ENCODE measurements around the gene DIO1. TPM values are rescaled to one million over a fixed set of nuclear protein-coding genes. Genes with fewer than 3 reads are reported as not detected.
A peak's percentile ranks its signal among the peaks of the same experiment; 100 is the strongest.

Gene DIO1
- not detected for total RNA-seq

DNA sequence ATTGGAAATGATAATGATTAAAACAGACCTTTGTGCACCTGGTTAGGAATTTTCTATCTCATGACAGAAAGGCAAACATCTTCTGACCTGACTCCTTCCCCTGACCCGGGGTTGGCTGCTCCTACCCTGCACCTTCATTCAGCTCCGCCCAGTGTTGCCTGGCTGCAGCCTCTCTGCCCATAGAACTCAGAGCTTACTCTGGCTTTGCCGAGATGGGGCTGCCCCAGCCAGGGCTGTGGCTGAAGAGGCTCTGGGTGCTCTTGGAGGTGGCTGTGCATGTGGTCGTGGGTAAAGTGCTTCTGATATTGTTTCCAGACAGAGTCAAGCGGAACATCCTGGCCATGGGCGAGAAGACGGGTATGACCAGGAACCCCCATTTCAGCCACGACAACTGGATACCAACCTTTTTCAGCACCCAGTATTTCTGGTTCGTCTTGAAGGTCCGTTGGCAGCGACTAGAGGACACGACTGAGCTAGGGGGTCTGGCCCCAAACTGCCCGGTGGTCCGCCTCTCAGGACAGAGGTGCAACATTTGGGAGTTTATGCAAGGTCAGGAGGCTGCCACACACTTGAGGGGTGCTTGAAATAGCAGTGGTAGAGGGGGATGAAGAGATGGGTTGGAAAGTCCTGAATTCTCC is at the start of gene DIO1:
Gene DIO1, plus strand, starts transcription at position 189 of the 638 bp plus-strand sequence. Its CDS starts 24 bp downstream, at position 213.
- Histone ChIP-seq H3K4me3 (no peak within 1 kb of the TSS), H3K27me3 (replicated peaks; ENCODE audit: insufficient read depth) (no peaks in the 10 kb centered on the region), H3K4me1 (ENCODE audit: control insufficient read depth in 1 of 2, low read depth in 2 of 2) (peaks cover 19 to 49% of the 10 kb centered on the region in 2 donors), H3K36me3 (no peaks in the 10 kb centered on the region), H3K9me3 (no peaks in the 10 kb centered on the region), H3K27ac (peak within 1 kb of the TSS in 1 of 2 donors; percentile 19)
- DNase-seq (ENCODE audit: low spot score) (no peak), ATAC-seq (ENCODE audit: insufficient number of reproducible peaks, low FRiP score, low read depth) (no peak)
- TF ChIP-seq, protein P1, sequence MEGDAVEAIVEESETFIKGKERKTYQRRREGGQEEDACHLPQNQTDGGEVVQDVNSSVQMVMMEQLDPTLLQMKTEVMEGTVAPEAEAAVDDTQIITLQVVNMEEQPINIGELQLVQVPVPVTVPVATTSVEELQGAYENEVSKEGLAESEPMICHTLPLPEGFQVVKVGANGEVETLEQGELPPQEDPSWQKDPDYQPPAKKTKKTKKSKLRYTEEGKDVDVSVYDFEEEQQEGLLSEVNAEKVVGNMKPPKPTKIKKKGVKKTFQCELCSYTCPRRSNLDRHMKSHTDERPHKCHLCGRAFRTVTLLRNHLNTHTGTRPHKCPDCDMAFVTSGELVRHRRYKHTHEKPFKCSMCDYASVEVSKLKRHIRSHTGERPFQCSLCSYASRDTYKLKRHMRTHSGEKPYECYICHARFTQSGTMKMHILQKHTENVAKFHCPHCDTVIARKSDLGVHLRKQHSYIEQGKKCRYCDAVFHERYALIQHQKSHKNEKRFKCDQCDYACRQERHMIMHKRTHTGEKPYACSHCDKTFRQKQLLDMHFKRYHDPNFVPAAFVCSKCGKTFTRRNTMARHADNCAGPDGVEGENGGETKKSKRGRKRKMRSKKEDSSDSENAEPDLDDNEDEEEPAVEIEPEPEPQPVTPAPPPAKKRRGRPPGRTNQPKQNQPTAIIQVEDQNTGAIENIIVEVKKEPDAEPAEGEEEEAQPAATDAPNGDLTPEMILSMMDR (IDR thresholded peaks at IDR 0.05): no peak

GRCh38 chr1:53847980-53848379 is 46.0 kb upstream of the DIO1 start:
- TF ChIP-seq, protein P1 (IDR thresholded peaks at IDR 0.05): no peak
- DNase-seq (ENCODE audit: low spot score) (no peak), ATAC-seq (ENCODE audit: insufficient number of reproducible peaks, low FRiP score, low read depth) (no peak)
- Histone ChIP-seq H3K36me3 (peaks cover 5% of the 10 kb centered on the region), H3K27ac (no peak overlapping the region), H3K9me3 (no peaks in the 10 kb centered on the region), H3K4me3 (no peak overlapping the region), H3K4me1 (ENCODE audit: control insufficient read depth in 1 of 2, low read depth in 2 of 2) (no peaks in the 10 kb centered on the region), H3K27me3 (replicated peaks; ENCODE audit: insufficient read depth) (no peaks in the 10 kb centered on the region)

GRCh38 chr1:53850082-53850673 is 43.8 kb upstream of the DIO1 start:
- H3K27me3 ChIP-seq (replicated peaks; ENCODE audit: insufficient read depth): no peaks in the 10 kb centered on the region
- no peaks in the 10 kb centered on the region for H3K9me3 ChIP-seq
- H3K4me3 ChIP-seq: no peak overlapping the region
- H3K27ac ChIP-seq: no peak overlapping the region
- H3K4me1 ChIP-seq (ENCODE audit: control insufficient read depth in 1 of 2, low read depth in 2 of 2): no peaks in the 10 kb centered on the region
- ATAC-seq (ENCODE audit: insufficient number of reproducible peaks, low FRiP score, low read depth) (no peak), DNase-seq (ENCODE audit: low spot score) (no peak)
- TF ChIP-seq, protein P1 (IDR thresholded peaks at IDR 0.05): no peak
- H3K36me3 ChIP-seq: peaks cover 12% of the 10 kb centered on the region

- H3K36me3 ChIP-seq: peaks cover 26% of the 10 kb centered on the region
Observed at GRCh38 chr1:53851571-53852285, 42.3 kb upstream of the DIO1 start.

More at GRCh38 chr1:53851571-53852285, 42.3 kb upstream of the DIO1 start:
- Histone ChIP-seq H3K27ac (no peak overlapping the region), H3K4me3 (no peak overlapping the region), H3K4me1 (ENCODE audit: control insufficient read depth in 1 of 2, low read depth in 2 of 2) (no peaks in the 10 kb centered on the region), H3K9me3 (no peaks in the 10 kb centered on the region), H3K27me3 (replicated peaks; ENCODE audit: insufficient read depth) (no peaks in the 10 kb centered on the region)
- no peak for DNase-seq (ENCODE audit: low spot score)
- no peak for ATAC-seq (ENCODE audit: insufficient number of reproducible peaks, low FRiP score, low read depth)
- TF ChIP-seq, protein P1 (IDR thresholded peaks at IDR 0.05): no peak

Measured in thoracic aorta (tissue), 2 donors.